Mammary epithelial cell (primary cell): ENCODE data around the gene HTRA3.

Source experiments
- EZH2 ChIP-seq: IDR thresholded peaks from 2 replicates; pipeline ENCODE4 v1.6.1; 2012; ENCODE audit warnings: low read length, inconsistent platforms, borderline replicate concordance
- TF ChIP-seq, protein P1 (sequence below), 2 donors: IDR thresholded peaks in 1 of 2; conservative IDR thresholded peaks in 1 of 2; 2 replicates each; pipeline ENCODE4 v1.5.1; 2011 to 2012; ENCODE audit warnings: inconsistent platforms in 2 of 2, low read length in 2 of 2, mild to moderate bottlenecking in 2 of 2, control low read depth in 1 of 2, low read depth in 1 of 2; ENCODE audit not compliant: insufficient read depth in 1 of 2; ENCODE audit errors: extremely low read depth in 1 of 2

DNA sequence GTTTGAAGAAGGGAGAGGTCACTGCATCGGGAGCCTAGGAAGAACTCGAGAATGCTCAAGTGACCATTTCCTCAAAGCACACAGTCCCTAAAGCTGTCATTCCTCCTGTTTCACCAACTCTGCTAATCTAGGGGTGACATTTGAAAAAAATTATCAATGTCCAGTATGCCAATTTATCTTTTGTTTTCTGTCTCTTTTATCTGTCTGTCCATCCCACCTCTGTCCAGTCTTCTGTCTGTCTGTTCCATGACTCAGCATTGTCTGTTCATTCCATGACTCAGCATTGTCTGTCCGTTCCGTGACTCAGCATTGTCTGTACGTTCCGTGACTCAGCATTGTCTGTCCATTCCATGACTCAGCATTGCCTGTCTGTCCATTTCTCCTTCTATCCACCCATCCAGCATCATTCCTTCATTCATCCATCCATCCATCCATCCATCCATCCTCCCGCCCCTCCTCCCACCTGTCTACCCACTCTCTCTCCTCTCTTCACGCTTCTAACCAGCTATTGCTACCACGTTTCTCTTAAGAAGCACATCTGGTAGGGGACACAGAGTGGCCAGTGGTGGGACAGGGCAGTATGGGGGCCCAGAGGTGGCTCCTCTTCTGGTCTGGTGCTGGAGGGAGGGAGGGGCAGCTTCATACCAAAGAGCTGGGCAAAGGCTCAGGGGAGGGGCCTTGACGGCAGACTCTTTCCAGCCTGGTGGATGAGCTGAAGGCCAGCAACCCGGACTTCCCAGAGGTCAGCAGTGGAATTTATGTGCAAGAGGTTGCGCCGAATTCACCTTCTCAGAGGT lies 34.1 kb downstream of the HTRA3 start:
- TF ChIP-seq EZH2 = no peak
- TF ChIP-seq, protein P1, sequence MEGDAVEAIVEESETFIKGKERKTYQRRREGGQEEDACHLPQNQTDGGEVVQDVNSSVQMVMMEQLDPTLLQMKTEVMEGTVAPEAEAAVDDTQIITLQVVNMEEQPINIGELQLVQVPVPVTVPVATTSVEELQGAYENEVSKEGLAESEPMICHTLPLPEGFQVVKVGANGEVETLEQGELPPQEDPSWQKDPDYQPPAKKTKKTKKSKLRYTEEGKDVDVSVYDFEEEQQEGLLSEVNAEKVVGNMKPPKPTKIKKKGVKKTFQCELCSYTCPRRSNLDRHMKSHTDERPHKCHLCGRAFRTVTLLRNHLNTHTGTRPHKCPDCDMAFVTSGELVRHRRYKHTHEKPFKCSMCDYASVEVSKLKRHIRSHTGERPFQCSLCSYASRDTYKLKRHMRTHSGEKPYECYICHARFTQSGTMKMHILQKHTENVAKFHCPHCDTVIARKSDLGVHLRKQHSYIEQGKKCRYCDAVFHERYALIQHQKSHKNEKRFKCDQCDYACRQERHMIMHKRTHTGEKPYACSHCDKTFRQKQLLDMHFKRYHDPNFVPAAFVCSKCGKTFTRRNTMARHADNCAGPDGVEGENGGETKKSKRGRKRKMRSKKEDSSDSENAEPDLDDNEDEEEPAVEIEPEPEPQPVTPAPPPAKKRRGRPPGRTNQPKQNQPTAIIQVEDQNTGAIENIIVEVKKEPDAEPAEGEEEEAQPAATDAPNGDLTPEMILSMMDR (conservative IDR thresholded peaks at IDR 0.05 in 1 of 2, IDR thresholded peaks at IDR 0.05 in 1 of 2; ENCODE audit: extremely low read depth in 1 of 2, insufficient read depth in 1 of 2, low read depth in 1 of 2, low read length in 2 of 2) = no peak
